Activated T-helper 1 cell treated with anti-CD3 and anti-CD28 coated beads, Interleukin-2, amount 50 U/mL, for 16 hours (primary cell): ENCODE data around the gene RCL1.
"Not testable (repeated sequence)": the region's sequence is repeated elsewhere in the genome, so short reads cannot be mapped to it uniquely, and the experiment has no call there.

Experiments
- DNase-seq, 2 donors: peaks; one replicate each; pipeline ENCODE4 v3.0.0-alpha.2; 2020; ENCODE audit warnings: low read depth in 1 of 2, low spot score in 1 of 2

Gene RCL1

DNA sequence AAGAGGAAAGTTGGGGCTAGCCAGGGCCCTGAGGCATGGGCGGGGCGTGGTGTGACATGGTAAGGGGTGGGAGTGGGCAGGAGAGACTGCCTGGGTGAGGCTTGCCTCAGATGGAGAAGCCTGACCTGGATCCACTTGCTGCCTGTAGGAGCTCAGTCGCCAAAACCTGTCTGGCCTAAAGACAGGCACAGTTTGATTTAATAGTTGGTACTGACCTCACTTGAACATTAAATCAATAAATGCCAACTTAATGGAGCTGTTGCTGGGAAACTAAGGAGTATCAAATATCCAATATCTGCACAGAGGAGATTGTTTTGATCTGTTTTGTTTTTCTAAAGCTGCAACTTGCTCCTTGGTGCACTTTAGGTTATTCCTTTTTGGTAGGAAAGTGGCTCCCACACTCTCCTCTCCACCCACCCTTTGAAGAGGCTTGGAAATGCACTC, 86.4 kb downstream of the RCL1 start:
- DNase-seq = no peak

DNA sequence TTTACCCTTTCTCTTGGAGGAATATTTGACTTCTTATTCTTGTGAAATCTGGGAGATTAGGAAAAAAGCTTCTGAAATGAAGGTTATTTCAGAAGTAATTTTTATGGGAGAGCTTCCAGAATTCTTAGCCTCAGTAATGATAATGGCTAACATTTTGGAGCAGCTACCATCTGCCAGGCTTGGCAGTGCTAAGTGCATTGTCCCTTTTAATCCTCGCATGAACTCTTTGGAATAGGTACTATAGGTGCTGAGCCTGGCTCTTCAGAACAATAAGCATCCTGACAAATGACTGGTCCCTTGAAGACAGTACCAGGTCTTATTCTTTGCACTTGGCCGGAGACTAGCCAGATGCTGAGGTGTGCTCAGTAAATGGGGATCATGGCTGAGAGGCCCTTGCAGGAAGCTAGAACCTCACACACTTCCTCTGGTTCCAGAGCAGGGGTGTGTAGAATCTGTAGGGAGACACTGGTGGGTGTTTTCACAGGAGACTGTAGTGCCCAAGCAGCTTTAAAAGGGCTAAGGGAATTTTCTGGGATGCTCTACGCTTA, 90.7 kb downstream of the RCL1 start:
- no peak for DNase-seq

DNA sequence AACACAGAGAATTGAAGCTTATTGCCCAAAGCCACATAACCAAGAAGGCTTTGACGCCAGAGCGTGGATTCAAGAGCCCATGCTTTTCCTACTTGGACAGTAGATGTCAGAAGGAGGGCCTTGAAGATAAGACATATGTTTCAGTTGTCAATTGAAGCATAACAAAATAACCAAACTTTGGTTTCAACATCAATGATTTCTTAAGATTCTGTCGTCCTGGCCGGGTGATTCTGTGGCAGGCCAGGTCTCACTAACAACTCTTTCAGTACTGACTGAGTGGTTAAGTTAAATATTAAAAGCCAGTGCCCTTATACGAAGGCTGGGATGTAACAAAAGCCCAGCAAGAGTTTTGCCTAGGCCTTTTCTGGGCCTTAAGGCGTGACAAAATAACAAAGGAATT, 94.0 kb downstream of the RCL1 start:
- no peak for DNase-seq

DNA sequence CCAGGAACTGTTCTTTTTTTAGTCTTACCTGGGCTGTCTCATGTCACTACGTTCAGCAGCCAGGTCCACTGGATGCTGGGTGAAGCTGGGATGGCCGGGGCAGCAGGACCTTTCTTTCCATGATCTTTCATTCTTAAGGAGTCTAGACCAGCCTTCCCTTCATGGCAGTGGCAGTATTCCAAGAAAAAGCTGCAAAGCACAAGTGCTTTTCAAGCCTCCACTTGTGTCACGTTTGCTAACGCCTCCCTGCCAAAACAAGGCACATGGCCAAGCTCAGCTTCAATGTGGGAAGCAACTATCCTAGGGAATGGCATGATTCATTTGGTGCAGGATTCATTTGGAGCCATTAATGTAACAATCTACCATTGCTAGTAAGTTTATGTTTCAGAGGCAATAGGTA, 94.8 kb downstream of the RCL1 start:
- DNase-seq = no peak

DNA sequence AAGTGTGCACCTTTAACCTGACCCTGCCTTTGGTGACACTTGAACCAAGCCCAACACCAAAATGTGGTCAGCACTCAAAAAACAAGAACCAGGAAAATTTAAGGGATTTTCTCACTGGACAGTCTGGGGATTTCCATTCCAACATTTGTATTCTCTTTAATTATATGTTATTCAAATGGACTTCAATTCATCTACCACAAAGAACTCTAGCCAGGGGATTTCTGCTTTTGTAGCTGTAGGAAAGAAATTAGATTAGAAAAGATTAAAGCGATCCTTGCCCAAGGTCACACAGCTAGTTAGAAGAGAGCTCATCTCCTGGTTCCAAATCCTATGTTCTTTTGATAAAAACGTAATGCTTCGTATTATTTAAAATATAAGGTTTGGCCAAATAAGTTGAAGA, 97.5 kb downstream of the RCL1 start:
- no peak for DNase-seq

DNA sequence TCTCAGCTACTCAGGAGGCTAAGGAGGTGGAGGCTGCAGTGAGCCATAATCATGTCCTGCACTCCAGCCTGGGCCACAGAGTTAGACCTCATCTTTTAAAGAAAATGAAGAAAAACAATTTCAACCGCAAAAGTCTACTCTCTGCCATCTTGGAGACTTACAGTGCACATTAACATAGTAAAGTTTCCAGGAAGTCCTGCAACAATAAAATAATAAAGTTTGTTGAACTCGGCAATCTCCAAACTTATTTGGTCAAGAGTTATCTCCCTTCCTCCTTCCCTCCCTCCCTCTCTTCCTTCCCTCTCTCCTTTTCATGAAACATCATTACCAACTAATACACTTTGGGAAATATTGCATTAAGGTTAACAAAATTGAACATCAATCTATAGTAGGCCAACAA, 98.2 kb downstream of the RCL1 start:
- no peak for DNase-seq

DNA sequence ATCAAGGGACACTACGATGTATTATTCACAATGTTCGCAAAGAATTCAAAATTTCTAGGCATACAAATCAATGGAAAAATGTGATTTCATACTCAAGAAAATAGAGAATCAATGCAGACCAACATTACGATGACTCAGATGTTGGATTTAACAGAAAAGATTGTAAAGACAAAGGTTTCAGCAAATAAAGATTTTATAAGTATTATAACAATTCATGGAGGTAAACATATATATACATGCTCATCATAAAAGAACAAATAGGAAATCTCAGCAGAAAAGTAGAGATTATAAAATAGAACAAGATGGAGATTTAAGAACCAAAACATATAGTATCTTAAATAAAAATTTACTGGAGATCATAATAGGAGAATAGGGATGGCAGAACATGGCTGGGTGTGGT, 98.9 kb downstream of the RCL1 start:
- DNase-seq = no peak

DNA sequence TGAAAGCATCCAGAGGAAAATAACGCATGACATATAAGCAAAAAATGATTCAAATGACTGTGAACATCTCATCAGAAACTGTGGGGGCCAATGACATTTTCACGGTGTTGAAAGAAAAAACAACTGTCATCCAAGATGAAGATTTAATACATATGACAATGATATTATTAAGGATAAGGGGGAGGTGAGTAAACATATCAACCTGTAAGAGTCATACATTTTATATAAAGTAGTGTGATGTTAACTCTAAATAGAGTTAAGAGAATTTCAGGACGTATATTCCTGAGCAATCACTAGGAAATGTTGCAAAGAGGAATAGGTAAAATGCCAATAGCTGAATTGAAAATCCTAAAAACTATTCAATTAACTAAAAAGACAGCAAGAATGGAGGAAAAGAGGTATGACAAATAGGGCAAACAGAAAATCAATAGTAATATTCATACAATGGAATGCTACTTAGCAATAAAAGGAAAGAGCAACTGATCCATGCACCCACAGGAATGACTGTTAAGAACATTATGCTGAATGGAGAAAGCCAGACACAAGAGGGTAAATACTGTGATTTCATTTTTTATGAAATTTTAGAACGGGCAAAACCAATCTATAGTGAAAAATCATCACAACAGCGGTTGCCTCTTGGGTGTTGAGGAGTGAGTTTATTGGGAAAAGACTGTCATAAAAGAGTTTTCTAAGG, 99.9 kb downstream of the RCL1 start:
- DNase-seq = no peak

DNA sequence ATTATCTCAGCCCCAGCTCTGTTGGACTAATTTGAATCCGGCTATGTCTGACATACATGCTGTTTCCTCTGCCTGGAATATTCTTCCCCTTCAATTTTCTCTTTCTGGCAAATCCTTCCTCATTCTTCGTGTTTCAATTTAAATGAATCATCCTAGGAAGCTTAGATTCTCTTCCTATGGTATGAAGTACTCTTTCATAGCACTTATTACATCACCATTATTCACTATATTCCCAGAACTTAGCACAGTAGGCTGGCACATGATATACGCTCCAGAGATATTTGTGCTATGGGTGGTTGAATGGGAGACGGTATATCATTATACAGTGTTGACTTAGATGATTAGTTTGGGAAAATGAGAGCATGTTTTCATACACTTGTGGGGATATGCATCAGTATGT, 101.3 kb downstream of the RCL1 start:
- no peak for DNase-seq

DNA sequence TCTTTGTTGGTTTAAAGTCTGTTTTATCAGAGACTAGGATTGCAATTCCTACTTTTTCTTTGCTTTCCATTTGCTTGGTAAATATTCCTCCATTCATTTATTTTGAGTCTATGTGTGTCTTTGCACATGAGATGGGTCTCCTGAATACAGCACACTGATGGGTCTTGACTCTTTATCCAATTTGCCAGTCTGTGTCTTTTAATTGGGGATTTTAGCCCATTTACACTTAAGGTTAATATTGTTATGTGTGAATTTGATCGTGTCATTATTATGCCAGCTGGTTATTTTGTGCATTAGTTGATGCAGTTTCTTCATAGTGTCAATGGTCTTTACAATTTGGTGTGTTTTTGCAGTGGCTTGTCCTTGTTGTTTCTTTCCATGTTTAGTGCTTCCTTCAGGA, 107.1 kb downstream of the RCL1 start:
- DNase-seq = not testable (repeated sequence)

DNA sequence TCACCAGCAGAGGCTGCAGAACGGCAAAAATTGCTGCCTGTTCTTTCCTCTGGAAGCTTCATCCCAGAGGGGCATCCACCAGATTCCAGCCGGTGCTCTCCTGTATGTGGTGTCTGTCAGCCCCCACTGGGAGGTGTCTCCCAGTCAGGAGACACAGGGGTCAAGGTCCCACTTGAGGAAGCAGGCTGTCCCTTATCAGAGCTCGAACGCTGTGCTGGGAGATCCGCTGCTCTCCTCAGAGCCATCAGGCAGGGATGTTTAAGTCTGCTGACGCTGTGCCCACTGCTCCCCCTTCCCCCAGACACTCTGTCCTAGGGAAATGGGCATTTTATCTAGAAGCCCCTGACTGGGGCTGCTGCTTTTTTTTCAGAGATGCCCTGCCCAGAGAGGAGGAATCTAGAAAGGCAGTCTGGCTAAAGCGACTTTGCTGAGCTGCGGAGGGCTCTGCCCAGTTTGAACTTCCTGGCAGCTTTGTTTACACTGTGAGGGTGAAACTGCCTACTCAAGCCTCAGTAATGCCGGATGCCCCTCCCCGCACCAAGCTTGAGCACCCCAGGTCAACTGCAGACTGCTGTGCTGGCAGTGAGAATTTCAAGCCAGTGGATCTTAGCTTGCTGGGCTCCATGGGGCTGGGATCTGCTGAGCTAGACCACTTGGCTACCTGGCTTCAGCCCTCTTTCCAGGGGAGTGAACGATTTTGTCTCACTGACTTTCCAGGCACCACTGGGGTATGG, 108.8 kb downstream of the RCL1 start:
- peak in 1 of 2 donors; percentile 6 for DNase-seq

DNA sequence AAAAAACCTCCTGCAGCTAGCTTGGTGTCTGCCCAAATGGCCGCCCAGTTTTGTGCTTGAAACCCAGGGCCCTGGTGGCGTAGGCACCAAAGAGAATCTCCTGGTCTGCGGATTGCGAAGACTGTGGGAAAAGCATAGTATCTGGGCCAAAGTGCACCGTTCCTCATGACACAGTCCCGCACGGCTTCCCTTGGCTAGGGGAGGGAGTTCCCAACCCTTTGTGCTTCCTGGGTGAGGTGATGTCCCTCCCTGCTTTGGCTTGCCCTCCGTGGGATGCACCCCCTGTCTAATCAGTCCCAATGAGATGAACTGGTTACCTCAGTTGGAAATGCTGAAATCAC, 109.4 kb downstream of the RCL1 start:
- no peak for DNase-seq

DNA sequence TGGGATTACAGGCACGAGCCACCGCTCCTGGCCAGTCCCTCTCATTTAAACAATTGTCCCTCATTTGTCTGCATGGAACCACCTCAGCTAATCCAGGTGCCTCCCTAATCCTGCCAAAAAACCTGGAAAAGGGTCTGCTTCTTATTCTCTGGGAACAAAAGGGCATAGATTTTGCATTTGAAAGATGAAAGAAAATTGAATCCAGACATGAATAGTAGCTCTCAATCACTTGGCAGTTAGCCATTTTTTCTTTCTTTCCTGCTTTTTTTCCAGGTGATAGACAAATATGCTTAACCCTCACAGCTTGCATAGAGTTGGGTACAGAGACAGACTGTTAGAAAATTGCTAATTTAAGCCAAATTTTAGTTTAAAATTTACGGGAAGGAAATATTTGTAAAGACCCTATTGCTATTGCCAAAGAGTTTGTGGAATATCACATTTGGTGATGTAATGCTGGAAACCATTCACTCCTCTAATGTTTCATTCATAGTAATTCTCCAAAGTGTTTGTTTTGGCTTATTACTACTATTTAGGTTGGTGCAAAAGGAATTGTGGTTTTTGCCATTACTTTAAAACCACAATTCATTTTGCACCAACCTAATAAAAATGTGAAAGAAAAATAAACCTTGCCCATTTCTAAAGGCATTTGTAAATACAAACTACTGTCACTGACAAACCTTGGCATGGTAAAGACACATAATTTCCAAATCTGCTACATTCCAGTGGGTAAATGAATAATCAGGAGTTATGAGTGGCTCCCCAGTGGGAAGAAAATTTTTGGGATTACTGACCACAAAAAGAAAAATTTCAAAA, 111.8 kb downstream of the RCL1 start:
- no peak for DNase-seq

DNA sequence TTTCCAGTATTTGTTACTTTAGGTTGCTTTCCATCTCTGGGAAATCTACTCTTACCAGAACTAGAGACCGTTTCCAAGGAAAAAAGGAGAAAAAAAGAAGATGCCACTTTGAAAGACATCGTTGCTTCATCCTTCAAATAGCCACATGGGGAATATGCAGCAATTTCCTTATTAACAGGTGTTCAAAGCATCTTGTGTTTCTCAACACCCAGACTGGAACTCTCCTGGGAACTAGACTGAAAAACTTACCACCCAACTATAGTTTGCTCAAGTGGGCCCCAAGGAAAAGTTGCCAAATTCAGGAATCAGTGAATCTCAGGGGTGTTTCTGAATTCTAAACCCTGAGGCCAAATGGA, 112.4 kb downstream of the RCL1 start:
- DNase-seq = no peak
